GM18868 (cell line): Measurements from ENCODE around the gene SH3BP2.

Experiments
- ATAC-seq: cut with Tn5 transposase; IDR thresholded peaks from one replicate; pipeline ENCODE4 v1.9.1; 2021; ENCODE audit warnings: mild to moderate bottlenecking, moderate library complexity; ENCODE audit not compliant: unreplicated experiment

Gene SH3BP2

GRCh38 chr4:2830632-2831610 lies 38.0 kb downstream of the SH3BP2 start:
- no peak for ATAC-seq

GRCh38 chr4:2831611-2832308 lies 38.9 kb downstream of the SH3BP2 start:
- no peak for ATAC-seq

GRCh38 chr4:2832309-2832980 lies 39.6 kb downstream of the SH3BP2 start:
- ATAC-seq, result peak; percentile 81

- ATAC-seq, result no peak
Observed at GRCh38 chr4:2832981-2833670, 40.2 kb downstream of the SH3BP2 start.

GRCh38 chr4:2833671-2834000 lies 40.8 kb downstream of the SH3BP2 start:
- ATAC-seq, result no peak

- ATAC-seq, result no peak
Observed at GRCh38 chr4:2834001-2834921, 41.4 kb downstream of the SH3BP2 start.

- ATAC-seq, result no peak
Observed at GRCh38 chr4:2835978-2836377, 43.1 kb downstream of the SH3BP2 start.

- ATAC-seq, result no peak
Observed at GRCh38 chr4:2836391-2836859, 43.5 kb downstream of the SH3BP2 start.

- no peak for ATAC-seq
Observed at GRCh38 chr4:2837110-2837903, 44.4 kb downstream of the SH3BP2 start.

GRCh38 chr4:2837904-2838496 lies 45.1 kb downstream of the SH3BP2 start:
- no peak for ATAC-seq

- no peak for ATAC-seq
Observed at GRCh38 chr4:2839060-2839459, 46.2 kb downstream of the SH3BP2 start.

- no peak for ATAC-seq
Observed at GRCh38 chr4:2842687-2843262, 49.9 kb downstream of the SH3BP2 start.

GRCh38 chr4:2843263-2843940 lies 50.5 kb downstream of the SH3BP2 start, which contains the start of gene ADD1:
Gene ADD1, plus strand, starts transcription at chr4:2843844. Its CDS starts 32,072 bp downstream, at chr4:2875916.
- ATAC-seq, result peak; percentile 86

- ATAC-seq, result peak; percentile 11
Observed at GRCh38 chr4:2843941-2844584, 51.2 kb downstream of the SH3BP2 start.

- no peak for ATAC-seq
Observed at GRCh38 chr4:2846172-2846571, 53.3 kb downstream of the SH3BP2 start.

- ATAC-seq, result no peak
Observed at GRCh38 chr4:2847302-2847871, 54.5 kb downstream of the SH3BP2 start.

GRCh38 chr4:2848449-2848848 lies 55.6 kb downstream of the SH3BP2 start:
- ATAC-seq, result no peak
